Endothelial cell (in vitro differentiated cells): ENCODE data around the gene BMP7. TPM values are rescaled to one million over a fixed set of nuclear protein-coding genes. Genes with fewer than 3 reads are reported as not detected.

Experiments
- DNase-seq: peaks from one replicate; pipeline ENCODE4 v3.0.0; 2021; ENCODE audit warnings: low spot score
- H3K27ac Mint-ChIP-seq: one replicate; pipeline ENCODE4 v1.8.0; 2021; ENCODE audit warnings: mixed read lengths, inconsistent platforms; ENCODE audit not compliant: unreplicated experiment
- H3K27me3 Mint-ChIP-seq: one replicate; pipeline ENCODE4 v1.8.0; 2021; ENCODE audit warnings: mild to moderate bottlenecking, moderate library complexity, mixed read lengths, inconsistent platforms; ENCODE audit not compliant: unreplicated experiment
- H3K36me3 Mint-ChIP-seq: one replicate; pipeline ENCODE4 v1.8.0; 2021; ENCODE audit warnings: mild to moderate bottlenecking, low read depth, mixed read lengths, inconsistent platforms; ENCODE audit not compliant: unreplicated experiment
- H3K4me1 Mint-ChIP-seq: one replicate; pipeline ENCODE4 v1.8.0; 2021; ENCODE audit warnings: mild to moderate bottlenecking, mixed read lengths, inconsistent platforms; ENCODE audit not compliant: unreplicated experiment
- H3K4me3 Mint-ChIP-seq: one replicate; pipeline ENCODE4 v1.8.0; 2021; ENCODE audit warnings: mild to moderate bottlenecking, mixed read lengths, inconsistent platforms; ENCODE audit not compliant: unreplicated experiment
- H3K9me3 Mint-ChIP-seq: one replicate; pipeline ENCODE4 v1.8.0; 2021; ENCODE audit warnings: mixed read lengths, inconsistent platforms; ENCODE audit not compliant: unreplicated experiment
- total RNA-seq: library from RNA; stranded (reverse); fragmentation: NEBNext Ultra II Directional; extraction: Animal tissue kit (Norgen Biotek cat#: 25700); gene quantifications from one replicate; pipeline ENCODE4 v1.2.1, GENCODE V29; 2021; ENCODE audit not compliant: unreplicated experiment
- TF ChIP-seq, protein P1 (sequence below): fragments of 200-600 bp; sonication (generic); IDR thresholded peaks from one replicate; pipeline ENCODE4 v1.5.0; 2021; ENCODE audit warnings: antibody characterized with exemption; ENCODE audit not compliant: unreplicated experiment

Gene BMP7
- total RNA-seq, 1 donor from 2014 or later: 0.38 TPM

GRCh38 chr20:57313230-57313629 is 46.8 kb upstream of the BMP7 start:
- Mint-ChIP-seq H3K4me3 (no peak overlapping the region), H3K36me3 (no peaks in the 10 kb centered on the region), H3K27me3 (peaks cover 5% of the 10 kb centered on the region), H3K4me1 (no peaks in the 10 kb centered on the region), H3K9me3 (no peaks in the 10 kb centered on the region), H3K27ac (no peak overlapping the region)
- DNase-seq: no peak
- TF ChIP-seq, protein P1, sequence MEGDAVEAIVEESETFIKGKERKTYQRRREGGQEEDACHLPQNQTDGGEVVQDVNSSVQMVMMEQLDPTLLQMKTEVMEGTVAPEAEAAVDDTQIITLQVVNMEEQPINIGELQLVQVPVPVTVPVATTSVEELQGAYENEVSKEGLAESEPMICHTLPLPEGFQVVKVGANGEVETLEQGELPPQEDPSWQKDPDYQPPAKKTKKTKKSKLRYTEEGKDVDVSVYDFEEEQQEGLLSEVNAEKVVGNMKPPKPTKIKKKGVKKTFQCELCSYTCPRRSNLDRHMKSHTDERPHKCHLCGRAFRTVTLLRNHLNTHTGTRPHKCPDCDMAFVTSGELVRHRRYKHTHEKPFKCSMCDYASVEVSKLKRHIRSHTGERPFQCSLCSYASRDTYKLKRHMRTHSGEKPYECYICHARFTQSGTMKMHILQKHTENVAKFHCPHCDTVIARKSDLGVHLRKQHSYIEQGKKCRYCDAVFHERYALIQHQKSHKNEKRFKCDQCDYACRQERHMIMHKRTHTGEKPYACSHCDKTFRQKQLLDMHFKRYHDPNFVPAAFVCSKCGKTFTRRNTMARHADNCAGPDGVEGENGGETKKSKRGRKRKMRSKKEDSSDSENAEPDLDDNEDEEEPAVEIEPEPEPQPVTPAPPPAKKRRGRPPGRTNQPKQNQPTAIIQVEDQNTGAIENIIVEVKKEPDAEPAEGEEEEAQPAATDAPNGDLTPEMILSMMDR: no peak

DNA sequence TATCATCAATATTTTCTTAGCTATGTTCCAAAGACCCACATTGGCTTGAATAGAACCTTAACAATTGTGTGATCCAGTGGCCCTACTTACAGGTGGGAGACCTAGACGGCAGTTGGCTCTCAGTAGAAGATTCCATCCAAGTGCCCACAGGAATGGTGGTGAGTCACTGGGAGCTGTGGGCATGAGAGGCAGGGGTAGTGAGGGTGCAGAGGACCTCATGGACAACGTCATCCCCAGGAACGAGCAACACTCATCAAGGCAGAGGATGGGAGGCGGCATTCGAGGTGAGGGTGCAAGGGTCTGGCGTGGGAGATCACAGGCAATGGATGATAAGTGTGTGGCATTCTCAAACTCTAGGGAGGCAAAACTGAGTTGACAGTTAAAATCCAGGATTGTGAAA is 45.7 kb upstream of the BMP7 start:
- DNase-seq: no peak
- H3K27me3 Mint-ChIP-seq: peaks cover 2% of the 10 kb centered on the region
- H3K4me3 Mint-ChIP-seq: no peak overlapping the region
- no peak overlapping the region for H3K27ac Mint-ChIP-seq
- H3K36me3 Mint-ChIP-seq: no peaks in the 10 kb centered on the region
- TF ChIP-seq, protein P1: no peak
- no peaks in the 10 kb centered on the region for H3K4me1 Mint-ChIP-seq
- no peaks in the 10 kb centered on the region for H3K9me3 Mint-ChIP-seq

GRCh38 chr20:57310821-57311514 is 44.5 kb upstream of the BMP7 start:
- Mint-ChIP-seq H3K9me3 (no peaks in the 10 kb centered on the region), H3K4me1 (no peaks in the 10 kb centered on the region), H3K36me3 (no peaks in the 10 kb centered on the region), H3K27ac (no peak overlapping the region), H3K27me3 (peaks cover 2% of the 10 kb centered on the region), H3K4me3 (no peak overlapping the region)
- DNase-seq: no peak
- TF ChIP-seq, protein P1: no peak

GRCh38 chr20:57309544-57310115 is 43.2 kb upstream of the BMP7 start:
- Mint-ChIP-seq H3K4me3 (no peak overlapping the region), H3K4me1 (no peaks in the 10 kb centered on the region), H3K36me3 (no peaks in the 10 kb centered on the region), H3K9me3 (no peaks in the 10 kb centered on the region), H3K27ac (no peak overlapping the region), H3K27me3 (no peaks in the 10 kb centered on the region)
- TF ChIP-seq, protein P1: no peak
- no peak for DNase-seq

DNA sequence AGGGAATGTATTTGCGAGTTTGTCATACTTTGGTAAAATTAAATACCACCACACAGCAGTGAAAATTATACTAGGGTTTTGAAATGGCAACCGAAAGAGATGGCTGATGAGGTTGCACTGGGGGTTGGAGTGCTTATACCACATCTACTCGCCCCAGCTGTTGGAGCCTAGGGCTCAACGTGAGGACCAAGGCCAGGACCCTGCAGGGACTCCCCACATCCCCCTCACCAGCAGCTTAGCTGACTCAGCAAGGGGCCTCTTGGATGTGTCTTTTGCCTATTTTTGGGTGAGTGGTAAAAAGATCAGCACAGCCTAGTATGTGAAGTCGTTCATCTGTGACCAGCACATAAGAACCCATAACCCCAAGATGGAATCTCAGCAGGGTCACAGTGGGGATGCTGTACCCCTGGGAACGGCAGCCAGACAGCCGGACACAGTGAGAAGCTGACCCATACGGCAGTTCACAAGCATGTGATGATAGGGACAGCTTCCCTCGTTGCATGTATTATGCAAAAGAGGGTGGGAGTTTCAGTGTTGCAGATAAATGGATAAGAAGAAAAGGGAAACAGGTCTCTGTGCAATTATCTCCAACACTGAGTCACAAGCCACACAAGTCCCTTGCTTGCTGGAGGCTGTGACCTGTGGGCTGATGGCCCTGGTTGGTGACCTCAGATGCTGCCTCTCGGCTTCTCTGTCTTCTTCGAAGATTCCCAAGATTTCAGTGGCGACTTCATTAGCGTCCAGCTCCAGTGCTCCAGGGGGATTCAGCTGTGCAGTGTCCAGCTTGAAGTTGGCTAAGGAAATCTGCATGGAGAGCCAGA is 42.2 kb upstream of the BMP7 start:
- no peaks in the 10 kb centered on the region for H3K4me1 Mint-ChIP-seq
- H3K36me3 Mint-ChIP-seq: no peaks in the 10 kb centered on the region
- no peak for DNase-seq
- no peaks in the 10 kb centered on the region for H3K27me3 Mint-ChIP-seq
- TF ChIP-seq, protein P1: no peak
- no peaks in the 10 kb centered on the region for H3K9me3 Mint-ChIP-seq
- no peak overlapping the region for H3K4me3 Mint-ChIP-seq
- H3K27ac Mint-ChIP-seq: no peak overlapping the region
